DMS79 treated with DMSO at 0.1 percent for 48 hours (cell line): Measurements from ENCODE around the gene FAM50B.

Source experiments
- DNase-seq: peaks from one replicate; lab custom pipeline; 2025; lab: John Stamatoyannopoulos, UW

Gene FAM50B

DNA sequence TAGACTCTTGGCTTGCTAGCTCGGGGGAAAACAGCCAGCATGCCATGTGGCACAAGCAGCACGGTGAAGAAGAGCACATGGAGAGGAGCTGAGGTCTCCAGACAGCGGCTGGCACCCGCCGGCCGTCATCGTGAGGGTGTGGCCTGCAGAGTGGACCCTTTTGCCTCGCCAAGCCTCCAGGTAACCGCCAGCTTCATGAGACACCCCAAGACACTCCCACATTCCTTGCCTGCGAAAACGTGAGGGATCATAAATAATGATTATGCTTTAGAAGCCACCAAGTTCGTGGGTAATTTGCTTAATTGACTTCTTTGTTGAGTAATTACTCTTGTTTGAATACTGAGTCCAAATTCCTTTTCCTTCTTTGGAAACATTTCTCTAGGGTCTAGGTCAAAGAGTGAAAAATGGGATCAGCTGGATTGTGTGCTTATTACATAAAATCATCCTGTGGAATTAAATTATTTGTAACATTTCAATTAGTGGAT lies 23.2 kb downstream of the FAM50B start:
- no peak for DNase-seq

DNA sequence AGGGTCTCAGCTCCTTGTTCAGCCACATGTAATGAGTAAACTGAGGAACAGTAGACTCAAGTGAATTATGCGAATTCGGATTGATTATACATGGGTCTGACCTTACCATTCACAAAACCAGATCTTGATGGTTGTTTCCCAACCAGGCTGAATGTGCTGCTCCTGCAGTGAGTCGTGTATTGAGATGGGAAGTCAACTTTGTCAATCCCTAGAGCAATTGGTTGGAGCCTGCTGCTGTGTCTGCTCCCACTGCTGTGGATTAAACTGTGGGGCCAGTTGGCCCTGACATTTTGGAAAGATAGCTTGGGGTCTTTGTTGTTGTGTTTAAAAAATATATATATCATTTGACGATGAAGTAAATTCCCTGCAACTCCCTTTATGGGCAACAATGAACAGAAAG lies 23.9 kb downstream of the FAM50B start:
- no peak for DNase-seq

DNA sequence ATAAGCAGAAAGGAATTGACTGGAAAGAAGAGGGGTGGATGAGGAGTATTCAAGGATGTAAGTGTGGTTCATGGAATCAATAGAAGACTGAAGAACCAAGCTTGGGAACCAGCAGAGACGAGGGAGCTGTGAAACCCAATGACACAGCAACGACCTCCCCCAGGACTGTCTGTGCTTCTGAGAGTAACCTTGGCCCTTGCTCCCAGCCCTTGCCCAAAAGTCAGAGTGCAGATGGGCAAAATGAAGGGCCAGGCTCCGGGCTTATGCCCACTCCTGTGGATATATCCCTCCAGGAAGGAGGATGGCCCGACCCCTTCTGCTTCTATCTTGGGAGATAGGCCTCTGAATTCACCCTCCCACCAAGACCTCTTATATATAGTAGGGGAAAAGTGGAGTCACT lies 24.9 kb downstream of the FAM50B start:
- no peak for DNase-seq

DNA sequence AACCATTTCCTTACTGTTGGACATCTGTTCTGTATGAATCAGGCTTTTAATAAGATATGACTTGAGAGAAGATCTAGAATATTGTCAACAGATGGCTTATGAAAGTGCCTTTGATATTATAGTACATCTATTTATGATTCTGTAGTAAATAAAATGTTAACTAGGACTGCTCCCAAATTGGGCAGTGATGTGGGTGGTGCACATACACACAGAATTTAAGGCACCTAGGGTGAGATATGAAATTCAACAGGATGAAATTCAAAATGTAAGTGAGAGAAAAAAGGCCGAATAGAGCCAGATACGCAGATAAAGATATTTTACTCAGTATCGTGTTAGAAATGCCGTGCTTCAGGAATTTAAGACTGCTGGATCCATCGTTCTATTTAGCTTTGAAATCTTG lies 26.3 kb downstream of the FAM50B start:
- DNase-seq, result no peak

DNA sequence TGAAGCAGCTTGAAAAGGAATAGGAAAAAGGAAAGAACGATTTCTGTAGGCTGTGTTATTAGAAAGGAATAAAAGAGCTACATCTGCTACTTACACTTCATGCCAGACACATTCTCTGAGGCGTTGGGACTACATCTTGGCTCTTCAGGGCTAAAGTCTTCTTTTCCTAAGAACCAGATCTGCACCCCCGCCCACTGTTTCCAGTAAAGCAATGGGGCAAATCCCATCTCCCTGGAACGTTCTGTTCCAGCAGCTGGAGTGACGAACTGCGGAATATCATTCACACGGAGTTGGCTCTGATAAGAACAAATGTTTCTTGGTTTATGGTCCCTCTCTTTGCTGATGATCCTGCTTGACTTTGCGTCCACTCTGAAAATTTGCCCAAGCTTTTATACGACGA lies 26.9 kb downstream of the FAM50B start:
- DNase-seq, result no peak

DNA sequence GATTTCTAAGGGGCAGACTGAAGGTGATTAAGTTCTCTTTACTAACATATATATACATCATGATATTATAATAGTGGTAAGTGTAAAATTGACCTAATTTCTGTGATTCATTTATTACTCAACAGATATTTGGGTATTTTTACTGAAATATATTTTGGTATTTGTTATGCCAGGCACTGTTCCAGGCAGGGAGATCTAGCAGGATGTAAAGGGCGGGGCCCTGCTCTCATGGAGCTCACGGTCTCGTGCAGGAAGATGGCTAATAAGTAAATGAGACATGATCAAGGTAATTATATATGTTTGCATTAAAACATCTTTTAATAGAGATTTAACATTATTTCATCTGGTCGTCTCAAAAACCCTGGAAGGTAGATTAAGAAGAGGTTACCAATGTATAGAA lies 27.7 kb downstream of the FAM50B start:
- no peak for DNase-seq

DNA sequence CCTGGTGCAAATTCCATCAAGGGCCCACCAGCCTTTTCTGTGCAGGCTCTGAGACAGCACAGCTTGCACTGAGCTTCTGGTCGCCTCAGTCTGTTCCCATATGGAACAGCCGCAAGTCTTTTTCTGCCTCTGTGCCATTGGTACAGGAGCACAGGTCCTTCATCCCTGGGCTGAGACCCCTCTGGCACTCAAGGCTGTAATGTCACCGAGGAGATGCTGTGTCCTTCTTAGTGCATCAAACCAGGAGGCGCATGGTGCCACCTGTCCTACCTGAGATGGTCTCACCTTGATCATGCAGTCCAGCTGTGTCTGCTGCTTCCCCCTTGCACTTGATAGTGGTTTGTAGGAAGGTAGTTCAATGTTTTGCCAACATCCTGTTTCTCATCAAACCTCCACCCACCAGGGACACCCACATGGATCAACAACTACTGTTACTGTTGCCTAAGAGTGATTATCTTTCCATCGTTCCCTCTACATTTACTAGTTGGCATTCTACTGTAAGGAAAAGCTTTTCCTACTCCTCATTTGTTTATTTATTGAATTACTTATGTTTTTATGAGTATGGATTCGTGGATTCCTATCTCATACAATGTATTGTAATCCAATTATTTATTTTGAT lies 29.0 kb downstream of the FAM50B start:
- no peak for DNase-seq

DNA sequence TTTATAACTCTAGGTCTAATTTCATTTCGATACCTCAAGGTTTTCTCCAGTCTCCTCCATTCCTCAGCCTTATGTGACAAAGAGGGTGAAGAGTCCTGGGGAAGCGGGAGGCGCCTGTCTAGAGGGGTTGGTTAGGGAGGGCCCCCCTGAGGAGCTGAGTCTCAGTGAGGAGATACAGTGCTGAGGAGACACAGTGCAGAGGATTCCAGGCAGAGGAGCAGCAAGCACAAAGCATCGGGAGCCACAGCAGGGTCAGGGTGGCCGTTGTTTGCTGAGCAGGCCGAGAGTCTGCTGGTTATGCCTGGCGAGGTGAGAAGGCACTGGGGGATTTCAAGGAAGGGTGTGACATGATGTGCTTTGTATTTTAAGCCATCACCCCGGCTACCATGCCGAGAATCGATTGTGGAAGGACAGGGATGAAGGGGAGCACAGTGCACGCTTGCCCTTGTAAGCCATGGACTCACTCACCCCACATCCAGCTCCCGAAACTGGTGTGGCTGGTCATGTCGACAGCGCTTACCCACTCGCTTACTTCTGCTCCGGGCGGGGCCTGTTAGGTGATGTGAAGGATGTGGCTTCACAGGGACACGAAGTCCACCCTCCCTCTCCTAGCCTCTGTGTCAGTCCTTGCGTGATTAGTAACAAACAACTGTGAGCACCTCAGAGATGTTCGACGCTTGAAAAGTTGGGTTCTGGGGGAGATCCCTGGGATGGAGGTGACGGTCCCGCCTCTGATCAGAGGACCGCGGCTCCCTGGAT lies 30.2 kb downstream of the FAM50B start:
- DNase-seq, result no peak

DNA sequence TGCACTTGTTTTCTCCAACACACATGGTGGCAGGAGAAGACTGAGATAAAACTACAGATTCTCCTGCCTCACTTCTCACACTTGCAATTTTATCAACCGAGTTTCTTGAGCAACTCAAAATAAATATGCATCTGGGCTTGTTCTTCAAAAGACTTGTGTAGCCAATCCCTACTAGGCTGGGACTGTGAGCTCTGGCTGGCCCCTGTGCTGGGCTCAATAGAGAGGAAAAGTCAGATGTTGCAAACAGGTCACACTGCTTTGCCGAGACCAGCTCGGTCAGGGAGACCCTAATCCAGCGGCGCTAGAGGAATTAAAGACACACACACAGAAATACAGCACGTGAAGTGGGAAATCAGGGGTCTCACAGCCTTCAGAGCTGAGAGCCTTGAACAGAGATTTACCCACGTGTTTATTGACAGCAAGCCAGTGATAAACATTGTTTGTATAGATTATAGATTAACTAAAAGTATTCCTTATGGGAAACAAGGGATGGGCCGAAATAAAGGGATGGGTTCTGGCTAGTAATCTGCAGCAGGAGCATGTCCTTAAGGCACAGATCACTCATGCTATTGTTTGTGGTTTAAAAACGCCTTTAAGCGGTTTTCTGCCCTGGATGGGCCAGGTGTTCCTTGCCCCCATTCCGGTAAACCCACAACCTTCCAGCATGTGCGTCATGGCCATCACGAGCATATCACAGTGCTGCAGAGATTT lies 32.7 kb downstream of the FAM50B start:
- DNase-seq, result no peak

DNA sequence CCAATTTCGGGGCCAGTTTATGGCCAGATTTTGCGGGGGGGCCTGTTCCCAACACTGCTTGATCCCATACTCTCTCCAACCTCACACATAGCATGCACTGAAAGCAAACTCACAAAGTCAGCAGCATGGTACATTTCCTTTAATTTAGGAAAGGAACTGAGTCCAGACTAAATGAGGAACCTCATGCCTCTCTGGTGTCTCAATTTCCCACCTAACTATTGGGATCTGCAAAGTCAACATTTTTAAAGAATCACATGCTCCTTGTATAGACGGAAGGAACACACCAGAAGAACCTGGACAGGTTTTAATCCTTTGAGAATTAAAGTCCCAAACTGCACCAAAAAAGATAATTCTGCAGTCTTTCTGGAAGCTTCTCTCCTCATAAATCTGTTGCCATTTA lies 33.3 kb downstream of the FAM50B start:
- no peak for DNase-seq

DNA sequence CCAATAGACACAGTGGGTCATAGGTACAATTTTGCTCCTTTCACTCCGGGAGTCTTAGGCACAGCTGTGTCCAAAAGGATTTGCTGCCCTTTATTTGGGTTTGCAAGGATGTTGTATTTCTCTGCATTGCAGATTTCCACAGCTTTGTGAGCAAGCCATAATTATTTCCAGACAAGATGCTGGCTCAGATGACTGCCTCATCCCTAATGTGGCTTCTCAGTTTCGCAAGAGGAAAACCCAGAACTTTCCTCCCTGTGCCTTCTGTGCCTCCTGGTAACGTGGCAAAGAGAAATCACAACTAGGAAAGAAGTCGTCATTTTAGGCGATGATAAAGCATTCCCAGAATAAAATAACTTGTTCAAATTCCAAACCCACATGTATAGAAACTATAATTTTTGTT lies 33.7 kb downstream of the FAM50B start:
- no peak for DNase-seq

DNA sequence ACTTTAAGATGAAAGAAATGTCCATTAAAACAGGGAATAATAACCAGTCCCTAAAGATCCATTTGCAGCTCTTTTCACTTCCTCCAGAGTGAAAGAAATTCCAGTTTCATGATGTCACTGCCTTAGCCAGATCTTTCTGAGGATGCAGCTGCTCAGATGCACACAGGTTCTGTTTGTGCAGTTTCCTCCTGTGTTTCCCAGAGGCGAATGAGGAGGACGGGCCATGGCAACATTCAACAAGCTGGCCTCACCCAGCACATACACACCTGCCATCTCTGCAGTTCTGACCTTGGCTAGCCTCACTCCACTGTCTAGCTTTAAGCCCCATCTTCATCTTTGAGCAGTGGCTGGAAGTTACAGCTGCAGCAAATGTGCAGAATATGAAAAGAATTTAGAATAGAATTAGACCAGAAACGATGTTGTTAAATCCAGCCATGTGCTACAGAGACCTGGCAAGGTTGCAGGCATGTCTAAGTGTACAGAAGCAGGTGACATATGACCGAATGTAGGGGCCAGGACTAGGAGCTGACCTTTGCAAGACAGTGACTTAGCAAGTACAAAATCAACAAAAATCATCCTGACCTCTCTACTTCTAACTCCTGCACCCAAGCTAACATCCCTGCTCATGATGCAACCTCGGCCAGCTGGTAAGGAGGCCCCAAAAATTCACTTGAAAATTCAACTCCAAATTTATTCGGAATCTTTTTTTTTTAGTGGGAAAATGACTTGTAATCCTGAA lies 35.0 kb downstream of the FAM50B start:
- DNase-seq, result no peak

DNA sequence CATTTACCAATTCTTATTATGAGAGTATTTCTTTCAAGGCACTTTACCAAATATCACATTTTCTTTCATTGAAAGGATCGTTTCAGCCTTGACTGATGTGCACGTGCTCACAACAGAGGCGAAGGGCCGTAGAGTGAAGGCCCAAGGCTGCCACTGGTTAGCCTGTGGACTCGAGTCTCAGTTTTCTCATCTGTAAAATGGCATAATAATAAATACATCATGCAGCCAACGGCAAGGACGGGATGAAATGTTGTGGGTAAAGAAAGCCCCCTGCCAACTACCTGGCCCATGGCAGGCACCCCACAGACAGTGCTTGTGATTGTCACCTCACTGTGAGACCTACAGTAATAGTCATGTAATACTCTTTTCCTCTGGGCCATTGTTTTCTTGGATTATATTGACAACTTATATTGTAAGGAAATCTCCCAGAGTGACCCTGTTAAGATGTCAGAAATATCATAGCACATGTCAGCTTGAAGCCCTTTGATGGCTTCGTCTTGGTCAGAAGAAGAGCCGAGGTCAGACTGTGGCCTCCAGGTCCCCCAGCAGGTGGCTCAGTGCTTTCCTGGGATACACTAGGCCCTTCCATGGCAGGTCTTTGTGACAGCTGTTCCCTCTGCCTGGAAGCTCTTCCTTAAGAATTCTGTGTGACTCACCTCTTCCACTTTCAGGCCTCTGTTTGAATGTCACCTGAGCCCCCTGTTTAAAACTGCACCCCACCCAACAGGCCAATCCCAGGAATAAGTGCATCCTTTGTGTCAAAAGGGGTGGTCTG lies 36.3 kb downstream of the FAM50B start:
- DNase-seq, result no peak

DNA sequence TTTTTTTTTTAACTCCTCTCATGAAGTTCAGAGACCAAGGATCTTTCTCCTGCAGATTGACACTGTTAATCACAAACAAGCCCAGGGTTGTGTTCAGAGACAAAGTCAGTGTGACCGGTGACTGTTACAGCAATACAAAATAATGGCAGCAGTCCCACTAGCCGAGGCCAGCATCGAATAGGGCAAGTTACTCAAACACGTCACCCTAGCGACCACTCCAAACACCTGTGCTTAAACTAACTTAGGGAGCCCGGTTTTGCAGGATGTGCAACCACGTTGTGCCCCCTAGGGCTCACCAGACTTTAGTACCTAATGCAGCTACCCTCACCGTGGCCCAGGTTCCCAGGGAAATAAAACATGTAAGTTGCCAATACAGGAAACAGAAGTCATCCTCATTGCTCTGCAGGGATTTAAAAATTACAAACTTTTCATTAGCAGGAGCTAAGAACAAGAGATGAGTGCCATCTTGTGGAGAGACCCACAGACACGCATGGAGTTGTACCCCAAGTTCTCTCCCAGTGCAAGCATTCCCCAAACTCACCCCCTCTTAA lies 38.1 kb downstream of the FAM50B start:
- no peak for DNase-seq

DNA sequence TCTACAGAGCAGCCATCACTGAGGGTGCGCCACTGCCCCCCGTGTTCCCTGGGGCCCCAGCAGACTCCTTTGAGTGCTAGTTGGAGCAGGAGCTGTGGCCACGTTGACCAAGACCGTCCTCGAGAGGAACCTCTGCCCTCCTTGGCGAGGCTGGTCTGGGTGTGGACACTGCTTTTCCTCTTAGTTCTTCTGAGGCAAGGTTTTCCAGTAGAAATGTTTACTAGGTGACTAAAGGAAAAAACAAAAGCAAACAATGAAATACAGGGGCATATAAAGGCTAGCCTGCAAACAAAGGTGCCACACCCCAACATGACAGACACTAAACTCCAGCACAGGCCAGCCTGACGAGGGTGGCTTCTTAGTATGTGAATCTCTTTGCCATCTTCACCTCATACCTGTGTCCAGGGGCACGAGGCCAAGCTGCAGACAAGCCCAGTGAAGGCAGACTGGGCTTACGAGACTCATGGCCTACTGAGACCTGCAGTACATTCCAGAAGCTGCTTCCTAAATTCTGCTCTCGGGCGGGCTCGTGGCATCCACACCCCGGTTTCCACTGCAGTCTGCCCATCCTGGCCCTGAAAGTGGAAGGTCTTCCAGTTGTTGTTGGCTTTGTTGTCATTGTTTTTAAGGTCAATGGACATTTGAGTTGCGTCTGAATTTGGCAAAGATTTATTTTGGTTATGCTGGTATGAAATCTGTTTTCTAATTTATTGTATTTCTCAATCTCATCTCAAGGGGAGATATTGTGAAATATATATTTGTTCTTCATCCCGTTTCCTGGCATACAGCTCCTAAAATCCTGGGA lies 39.2 kb downstream of the FAM50B start:
- no peak for DNase-seq

DNA sequence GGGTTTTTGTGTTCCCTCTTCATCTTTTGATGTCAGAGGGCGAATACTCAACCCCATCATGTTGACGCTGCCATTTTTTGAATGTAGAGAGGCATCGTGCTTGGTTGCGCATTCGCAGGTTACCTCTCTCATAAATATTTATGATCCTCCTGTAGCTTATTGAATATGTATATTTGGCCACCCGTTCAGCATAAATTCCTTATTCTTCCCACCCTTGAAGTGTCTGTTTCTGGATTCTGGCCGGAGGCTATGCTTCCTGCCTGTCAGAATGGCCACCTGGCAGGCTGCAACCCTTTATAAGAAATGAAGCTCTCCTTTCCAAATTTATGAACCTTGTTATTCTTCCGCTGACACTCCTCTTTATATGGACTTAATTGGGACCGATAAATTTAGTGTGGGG lies 40.9 kb downstream of the FAM50B start:
- DNase-seq, result no peak

DNA sequence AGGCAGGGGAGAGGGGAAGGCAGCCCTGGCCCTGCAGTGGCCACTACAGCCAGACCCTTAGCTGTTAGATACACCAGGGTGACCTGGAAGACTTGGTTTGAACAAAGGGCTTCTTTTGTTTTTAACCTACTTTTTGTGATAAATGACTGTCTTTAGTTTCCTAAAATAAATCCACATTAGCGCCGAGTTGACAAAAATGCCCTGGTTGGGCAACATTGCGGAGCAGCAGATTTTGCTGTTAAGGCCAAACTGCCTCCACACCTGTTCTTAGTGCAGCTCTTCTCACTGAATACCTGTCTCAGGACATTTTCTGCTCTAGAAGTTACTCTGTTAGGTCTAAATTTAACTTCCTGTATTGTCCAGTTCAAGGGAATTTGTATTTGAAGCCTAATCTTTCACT lies 42.7 kb downstream of the FAM50B start:
- no peak for DNase-seq

DNA sequence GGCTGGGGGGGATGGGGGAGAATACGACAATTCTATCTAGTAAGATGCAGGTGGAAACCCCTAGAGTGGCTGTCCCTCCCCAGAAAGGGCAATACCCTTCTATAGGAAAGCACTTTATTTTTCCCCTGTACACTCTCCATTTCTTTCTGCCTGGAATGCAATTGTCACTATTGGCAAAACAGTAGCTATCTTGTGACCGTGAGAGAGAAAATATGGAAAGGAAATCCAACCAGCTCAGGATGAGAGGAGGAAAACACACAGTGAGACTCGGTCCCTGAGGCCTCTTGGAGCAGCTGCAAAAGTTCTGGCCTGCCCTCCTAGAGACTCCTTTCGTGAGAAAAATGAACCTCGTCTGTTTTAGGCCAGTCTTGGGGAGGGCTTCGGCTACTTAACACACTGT lies 43.4 kb downstream of the FAM50B start:
- DNase-seq, result no peak

DNA sequence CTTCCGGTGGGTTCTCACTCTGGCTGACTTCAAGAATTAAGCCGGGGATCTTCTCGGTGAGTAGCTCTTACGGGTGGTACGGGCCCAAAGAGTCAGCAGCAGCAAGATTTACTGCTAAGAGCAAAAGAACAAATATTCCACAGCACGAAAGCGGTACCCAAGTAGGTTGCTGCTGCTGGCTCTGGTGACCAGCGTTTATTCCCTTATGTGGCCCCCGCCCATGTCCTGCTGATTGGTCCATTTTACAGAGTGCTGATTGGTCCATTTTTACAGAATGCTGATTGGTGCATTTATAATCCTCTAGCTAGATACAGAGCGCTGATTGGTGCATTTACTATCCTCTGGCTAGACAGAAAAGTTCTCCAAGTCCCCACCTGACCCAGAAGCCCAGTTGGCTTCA lies 44.3 kb downstream of the FAM50B start:
- no peak for DNase-seq

DNA sequence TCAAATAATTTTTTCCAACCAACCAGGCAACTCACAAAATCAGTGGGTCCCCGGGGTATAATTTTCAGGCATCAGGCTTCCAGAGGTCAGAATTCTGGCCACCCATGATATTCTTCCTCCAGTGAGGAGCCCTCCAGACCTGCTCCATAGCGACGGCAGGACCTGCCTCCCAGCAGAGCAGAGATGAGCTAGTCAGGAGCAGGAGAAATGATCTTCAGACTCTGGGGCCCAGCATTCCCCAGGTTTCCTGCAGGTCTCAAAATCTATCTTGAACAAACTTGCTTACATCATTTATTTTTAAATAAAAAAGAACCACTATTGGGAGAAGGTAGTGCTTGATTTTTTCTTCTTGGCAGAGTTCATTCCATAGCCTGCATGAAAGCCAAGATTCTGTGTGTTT lies 44.7 kb downstream of the FAM50B start:
- DNase-seq, result no peak
